HEK293T (cell line): ENCODE measurements around the gene TEX9.

Source experiments
- BHLHE40 ChIP-seq: fragments of 450-650 bp; IDR thresholded peaks from 2 replicates; pipeline ENCODE4 v1.6.1; 2016; ENCODE audit warnings: mild to moderate bottlenecking, moderate library complexity, borderline replicate concordance
- CTBP1 ChIP-seq: fragments of 450-650 bp; IDR thresholded peaks from 2 replicates; pipeline ENCODE4 v1.6.1; 2016; ENCODE audit warnings: borderline replicate concordance
- ELF4 ChIP-seq: fragments of 450-650 bp; IDR thresholded peaks from 2 replicates; pipeline ENCODE4 v1.6.1; 2017; ENCODE audit warnings: antibody characterized with exemption
- SP1 ChIP-seq: fragments of 450-650 bp; IDR thresholded peaks from 2 replicates; pipeline ENCODE4 v1.6.1; 2017
- TARDBP ChIP-seq: fragments of 450-650 bp; IDR thresholded peaks from 2 replicates; pipeline ENCODE4 v1.6.1; 2016
- ZNF384 ChIP-seq: fragments of 450-650 bp; IDR thresholded peaks from 2 replicates; pipeline ENCODE4 v1.6.1; 2016
- TF ChIP-seq, protein P1 (sequence below): fragments of 450-650 bp; IDR thresholded peaks from 2 replicates; pipeline ENCODE4 v1.6.1; 2016

DNA sequence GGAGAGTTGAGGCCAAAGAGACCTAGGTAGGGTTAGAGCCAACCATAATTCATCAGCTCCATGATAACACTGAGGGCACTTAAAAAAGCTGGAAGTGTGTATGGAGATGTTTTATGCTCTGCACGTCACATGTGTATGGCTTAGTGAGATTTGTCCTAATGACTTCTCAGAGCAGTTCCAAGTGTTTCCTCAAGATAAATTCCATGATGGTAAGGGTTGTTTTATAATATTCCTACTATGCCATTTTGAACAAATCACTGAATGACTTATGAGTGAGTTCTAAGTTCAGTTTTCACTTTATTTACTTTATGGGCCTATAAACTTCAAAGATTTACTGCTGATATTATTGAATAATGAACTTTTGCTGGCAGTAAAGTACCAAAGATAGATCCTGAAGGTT is 28.1 kb downstream of the TEX9 start:
- no peak for TF ChIP-seq BHLHE40
- TF ChIP-seq ELF4: no peak
- TF ChIP-seq ZNF384: no peak
- no peak for TF ChIP-seq CTBP1
- TF ChIP-seq, protein P1, sequence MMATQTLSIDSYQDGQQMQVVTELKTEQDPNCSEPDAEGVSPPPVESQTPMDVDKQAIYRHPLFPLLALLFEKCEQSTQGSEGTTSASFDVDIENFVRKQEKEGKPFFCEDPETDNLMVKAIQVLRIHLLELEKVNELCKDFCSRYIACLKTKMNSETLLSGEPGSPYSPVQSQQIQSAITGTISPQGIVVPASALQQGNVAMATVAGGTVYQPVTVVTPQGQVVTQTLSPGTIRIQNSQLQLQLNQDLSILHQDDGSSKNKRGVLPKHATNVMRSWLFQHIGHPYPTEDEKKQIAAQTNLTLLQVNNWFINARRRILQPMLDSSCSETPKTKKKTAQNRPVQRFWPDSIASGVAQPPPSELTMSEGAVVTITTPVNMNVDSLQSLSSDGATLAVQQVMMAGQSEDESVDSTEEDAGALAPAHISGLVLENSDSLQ: no peak
- no peak for TF ChIP-seq SP1
- TF ChIP-seq TARDBP: no peak
